WTC11 (cell line): ENCODE results near the gene SLC6A16.

Experiments
- CREB1 ChIP-seq: sonication (generic); formaldehyde crosslinking; IDR thresholded peaks from 2 replicates; pipeline ENCODE4 v1.8.0; 2023; ENCODE audit warnings: mild to moderate bottlenecking, missing genetic modification reagents
- CREM ChIP-seq: sonication (generic); formaldehyde crosslinking; IDR thresholded peaks from 2 replicates; pipeline ENCODE4 v1.8.1; 2022; ENCODE audit warnings: mild to moderate bottlenecking, missing genetic modification reagents, moderate library complexity
- ETV6 ChIP-seq: sonication (generic); formaldehyde crosslinking; IDR thresholded peaks from 2 replicates; pipeline ENCODE4 v1.8.1; 2022; ENCODE audit warnings: mild to moderate bottlenecking, missing genetic modification reagents
- MYBL2 ChIP-seq: sonication (generic); formaldehyde crosslinking; IDR thresholded peaks from 2 replicates; pipeline ENCODE4 v1.8.1; 2023; ENCODE audit warnings: mild to moderate bottlenecking, moderate library complexity, missing genetic modification reagents
- NFYB ChIP-seq: sonication (generic); formaldehyde crosslinking; conservative IDR thresholded peaks from 2 replicates; pipeline ENCODE4 v1.8.0; 2022; ENCODE audit warnings: low read depth, missing genetic modification reagents
- SP1 ChIP-seq: sonication (generic); formaldehyde crosslinking; conservative IDR thresholded peaks from 2 replicates; pipeline ENCODE4 v1.8.1; 2022; ENCODE audit warnings: missing genetic modification reagents
- TCF7 ChIP-seq: sonication (generic); formaldehyde crosslinking; IDR thresholded peaks from 2 replicates; pipeline ENCODE4 v1.8.0; 2022; ENCODE audit warnings: mild to moderate bottlenecking, low read depth, missing genetic modification reagents, moderate library complexity
- TF ChIP-seq, protein P1 (sequence below): sonication (generic); formaldehyde crosslinking; IDR thresholded peaks from 2 replicates; pipeline ENCODE4 v1.8.1; 2023; ENCODE audit warnings: mild to moderate bottlenecking, missing genetic modification reagents, moderate library complexity
- TF ChIP-seq, protein P2 (sequence below): fragments of 200-600 bp; IDR thresholded peaks from 2 replicates; pipeline ENCODE4 v1.8.0; 2022; ENCODE audit warnings: antibody characterized with exemption
- TF ChIP-seq, protein P3 (sequence below): sonication (generic); formaldehyde crosslinking; IDR thresholded peaks from 2 replicates; pipeline ENCODE4 v1.8.1; 2023; ENCODE audit warnings: mild to moderate bottlenecking, missing genetic modification reagents

DNA sequence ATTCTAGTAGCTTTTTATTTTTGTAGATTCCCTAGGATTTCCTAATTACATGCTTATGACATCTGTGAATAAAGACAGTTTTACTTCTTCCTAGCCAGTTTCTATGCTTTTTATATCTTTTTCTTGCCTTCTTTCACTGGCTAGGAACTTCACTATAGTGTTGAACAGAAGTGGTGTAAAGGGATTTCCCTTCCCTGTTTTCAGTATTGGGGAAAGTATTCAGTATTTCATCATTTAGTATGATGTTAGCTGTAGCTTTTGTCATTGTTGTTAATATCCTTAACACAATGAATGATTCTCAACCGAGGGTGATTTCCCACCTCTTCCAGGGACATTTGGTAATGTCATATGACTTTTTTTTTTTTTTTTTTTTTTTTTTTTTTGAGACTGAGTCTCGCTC is 77.3 kb downstream of the SLC6A16 start:
- TF ChIP-seq TCF7 (CRISPR knock-in tag) (no peak), SP1 (CRISPR knock-in tag) (no peak), NFYB (no peak), ETV6 (CRISPR knock-in tag) (no peak), CREM (CRISPR knock-in tag) (no peak), CREB1 (no peak), MYBL2 (no peak)
- TF ChIP-seq, protein P1, sequence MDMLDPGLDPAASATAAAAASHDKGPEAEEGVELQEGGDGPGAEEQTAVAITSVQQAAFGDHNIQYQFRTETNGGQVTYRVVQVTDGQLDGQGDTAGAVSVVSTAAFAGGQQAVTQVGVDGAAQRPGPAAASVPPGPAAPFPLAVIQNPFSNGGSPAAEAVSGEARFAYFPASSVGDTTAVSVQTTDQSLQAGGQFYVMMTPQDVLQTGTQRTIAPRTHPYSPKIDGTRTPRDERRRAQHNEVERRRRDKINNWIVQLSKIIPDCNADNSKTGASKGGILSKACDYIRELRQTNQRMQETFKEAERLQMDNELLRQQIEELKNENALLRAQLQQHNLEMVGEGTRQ (CRISPR knock-in tag) = no peak
- TF ChIP-seq, protein P2, sequence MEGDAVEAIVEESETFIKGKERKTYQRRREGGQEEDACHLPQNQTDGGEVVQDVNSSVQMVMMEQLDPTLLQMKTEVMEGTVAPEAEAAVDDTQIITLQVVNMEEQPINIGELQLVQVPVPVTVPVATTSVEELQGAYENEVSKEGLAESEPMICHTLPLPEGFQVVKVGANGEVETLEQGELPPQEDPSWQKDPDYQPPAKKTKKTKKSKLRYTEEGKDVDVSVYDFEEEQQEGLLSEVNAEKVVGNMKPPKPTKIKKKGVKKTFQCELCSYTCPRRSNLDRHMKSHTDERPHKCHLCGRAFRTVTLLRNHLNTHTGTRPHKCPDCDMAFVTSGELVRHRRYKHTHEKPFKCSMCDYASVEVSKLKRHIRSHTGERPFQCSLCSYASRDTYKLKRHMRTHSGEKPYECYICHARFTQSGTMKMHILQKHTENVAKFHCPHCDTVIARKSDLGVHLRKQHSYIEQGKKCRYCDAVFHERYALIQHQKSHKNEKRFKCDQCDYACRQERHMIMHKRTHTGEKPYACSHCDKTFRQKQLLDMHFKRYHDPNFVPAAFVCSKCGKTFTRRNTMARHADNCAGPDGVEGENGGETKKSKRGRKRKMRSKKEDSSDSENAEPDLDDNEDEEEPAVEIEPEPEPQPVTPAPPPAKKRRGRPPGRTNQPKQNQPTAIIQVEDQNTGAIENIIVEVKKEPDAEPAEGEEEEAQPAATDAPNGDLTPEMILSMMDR = no peak
- TF ChIP-seq, protein P3, sequence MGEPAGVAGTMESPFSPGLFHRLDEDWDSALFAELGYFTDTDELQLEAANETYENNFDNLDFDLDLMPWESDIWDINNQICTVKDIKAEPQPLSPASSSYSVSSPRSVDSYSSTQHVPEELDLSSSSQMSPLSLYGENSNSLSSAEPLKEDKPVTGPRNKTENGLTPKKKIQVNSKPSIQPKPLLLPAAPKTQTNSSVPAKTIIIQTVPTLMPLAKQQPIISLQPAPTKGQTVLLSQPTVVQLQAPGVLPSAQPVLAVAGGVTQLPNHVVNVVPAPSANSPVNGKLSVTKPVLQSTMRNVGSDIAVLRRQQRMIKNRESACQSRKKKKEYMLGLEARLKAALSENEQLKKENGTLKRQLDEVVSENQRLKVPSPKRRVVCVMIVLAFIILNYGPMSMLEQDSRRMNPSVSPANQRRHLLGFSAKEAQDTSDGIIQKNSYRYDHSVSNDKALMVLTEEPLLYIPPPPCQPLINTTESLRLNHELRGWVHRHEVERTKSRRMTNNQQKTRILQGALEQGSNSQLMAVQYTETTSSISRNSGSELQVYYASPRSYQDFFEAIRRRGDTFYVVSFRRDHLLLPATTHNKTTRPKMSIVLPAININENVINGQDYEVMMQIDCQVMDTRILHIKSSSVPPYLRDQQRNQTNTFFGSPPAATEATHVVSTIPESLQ (CRISPR knock-in tag) = no peak
